H9 (cell line): Measurements from ENCODE around the gene BACE1-AS. TPM values are rescaled to one million over a fixed set of nuclear protein-coding genes. Genes with fewer than 3 reads are reported as not detected.

Experiments
- DNase-seq: peaks from one replicate; pipeline ENCODE4 v3.0.0-alpha.2; 2017
- H2AFZ ChIP-seq: one replicate; pipeline ENCODE4 v1.6.1; 2013; ENCODE audit warnings: mild to moderate bottlenecking, low read length, control low read depth, moderate library complexity
- H2AK5ac ChIP-seq: 2 replicates; pipeline ENCODE4 v1.6.1; 2013; ENCODE audit warnings: low read length, control low read depth, mixed read lengths; ENCODE audit not compliant: insufficient read length
- H2BK120ac ChIP-seq: one replicate; pipeline ENCODE4 v1.6.1; 2013; ENCODE audit warnings: low read depth, mild to moderate bottlenecking, low read length, control low read depth, inconsistent platforms; ENCODE audit not compliant: poor library complexity, severe bottlenecking
- H2BK12ac ChIP-seq: 2 replicates; pipeline ENCODE4 v1.6.1; 2013; ENCODE audit warnings: low read length, control low read depth, mixed read lengths, low read depth; ENCODE audit not compliant: insufficient read length
- H2BK15ac ChIP-seq: 2 replicates; pipeline ENCODE4 v1.6.1; 2013; ENCODE audit warnings: low read depth, low read length, control low read depth
- H2BK20ac ChIP-seq: one replicate; pipeline ENCODE4 v1.6.1; 2013; ENCODE audit warnings: low read depth, mild to moderate bottlenecking, low read length, control low read depth, inconsistent platforms; ENCODE audit not compliant: poor library complexity, severe bottlenecking
- H2BK5ac ChIP-seq: 2 replicates; pipeline ENCODE4 v1.6.1; 2013; ENCODE audit warnings: low read length, control low read depth, mixed read lengths; ENCODE audit not compliant: insufficient read length
- H3K14ac ChIP-seq: 2 replicates; pipeline ENCODE4 v1.6.1; 2013; ENCODE audit warnings: low read length, control low read depth; ENCODE audit not compliant: insufficient read depth
- H3K18ac ChIP-seq: 2 replicates; pipeline ENCODE4 v1.6.1; 2013; ENCODE audit warnings: low read depth, mild to moderate bottlenecking, mixed read lengths, low read length, control low read depth; ENCODE audit not compliant: insufficient read length
- H3K23ac ChIP-seq: 2 replicates; pipeline ENCODE4 v1.6.1; 2013; ENCODE audit warnings: low read length, control low read depth, mixed read lengths, low read depth; ENCODE audit not compliant: insufficient read length
- H3K23me2 ChIP-seq: 2 replicates; pipeline ENCODE4 v1.6.1; 2013; ENCODE audit warnings: low read depth, mild to moderate bottlenecking, mixed read lengths, low read length, control low read depth; ENCODE audit not compliant: insufficient read length, poor library complexity, severe bottlenecking
- H3K27ac ChIP-seq: 2 replicates; pipeline ENCODE4 v1.5.1; 2013; ENCODE audit warnings: low read length, control low read depth, mixed read lengths, low read depth; ENCODE audit not compliant: insufficient read length
- H3K27me3 ChIP-seq: 2 replicates; pipeline ENCODE4 v1.6.1; 2013; ENCODE audit warnings: low read length, control low read depth, inconsistent platforms; ENCODE audit not compliant: insufficient read depth
- H3K4ac ChIP-seq: 2 replicates; pipeline ENCODE4 v1.6.1; 2013; ENCODE audit warnings: low read depth, mild to moderate bottlenecking, control low read depth, inconsistent platforms, low read length, moderate library complexity
- H3K4me1 ChIP-seq: 2 replicates; pipeline ENCODE4 v1.6.1; 2013; ENCODE audit warnings: low read length, control low read depth, inconsistent platforms; ENCODE audit not compliant: insufficient read depth
- H3K4me2 ChIP-seq: 2 replicates; pipeline ENCODE4 v1.6.1; 2013; ENCODE audit warnings: low read length, control low read depth, mixed read lengths; ENCODE audit not compliant: insufficient read length, insufficient read depth
- H3K56ac ChIP-seq: 2 replicates; pipeline ENCODE4 v1.6.1; 2013; ENCODE audit warnings: low read depth, mild to moderate bottlenecking, mixed read lengths, low read length, control low read depth; ENCODE audit not compliant: insufficient read length
- H3K79me1 ChIP-seq: 2 replicates; pipeline ENCODE4 v1.6.1; 2013; ENCODE audit warnings: low read depth, mild to moderate bottlenecking, moderate library complexity, low read length, control low read depth, inconsistent platforms; ENCODE audit not compliant: insufficient read depth, poor library complexity, severe bottlenecking
- H3K79me2 ChIP-seq: 2 replicates; pipeline ENCODE4 v1.6.1; 2013; ENCODE audit warnings: low read length, control low read depth, inconsistent platforms; ENCODE audit not compliant: insufficient read depth
- H3K9ac ChIP-seq: 2 replicates; pipeline ENCODE4 v1.6.1; 2013; ENCODE audit warnings: low read length, control low read depth, mixed read lengths; ENCODE audit not compliant: insufficient read length; ENCODE audit errors: extremely low read depth
- H3K9me3 ChIP-seq: one replicate; pipeline ENCODE4 v1.6.1; 2013; ENCODE audit warnings: low read depth, low read length, inconsistent platforms; ENCODE audit not compliant: control insufficient read depth
- H3T11ph ChIP-seq: one replicate; pipeline ENCODE4 v1.6.1; 2013; ENCODE audit warnings: mild to moderate bottlenecking, low read length, control low read depth, inconsistent platforms
- H4K20me1 ChIP-seq: one replicate; pipeline ENCODE4 v1.6.1; 2013; ENCODE audit not compliant: control insufficient read depth, insufficient read length, insufficient read depth
- H4K5ac ChIP-seq: 2 replicates; pipeline ENCODE4 v1.6.1; 2013; ENCODE audit warnings: low read depth, mild to moderate bottlenecking, mixed read lengths, low read length, control low read depth; ENCODE audit not compliant: insufficient read length
- H4K8ac ChIP-seq: replicated peaks from 2 replicates; pipeline ENCODE4 v1.6.1; 2013; ENCODE audit warnings: low read length, control low read depth, mixed read lengths, low read depth; ENCODE audit not compliant: insufficient read length
- H4K91ac ChIP-seq: 2 replicates; pipeline ENCODE4 v1.6.1; 2013; ENCODE audit warnings: low read depth, mild to moderate bottlenecking, moderate library complexity, mixed read lengths, low read length, control low read depth; ENCODE audit not compliant: insufficient read length
- H3K27ac Mint-ChIP-seq, 3 experiments: 2 replicates in 2 of 3; 3 replicates in 1 of 3; pipeline ENCODE4 v1.8.0; 2020 to 2021; ENCODE audit warnings: mixed read lengths in 3 of 3, mild to moderate bottlenecking in 1 of 3, moderate library complexity in 1 of 3
- H3K27me3 Mint-ChIP-seq: 2 replicates; pipeline ENCODE4 v1.8.0; 2021; ENCODE audit warnings: low read depth, mild to moderate bottlenecking, moderate library complexity, mixed read lengths
- H3K36me3 Mint-ChIP-seq, 3 experiments: 2 replicates in 2 of 3; 3 replicates in 1 of 3; pipeline ENCODE4 v1.8.0; 2020 to 2021; ENCODE audit warnings: low read depth in 3 of 3, mixed read lengths in 3 of 3; ENCODE audit not compliant: insufficient read depth in 1 of 3
- H3K4me1 Mint-ChIP-seq, 2 experiments: 2 replicates each; pipeline ENCODE4 v1.8.0; 2020; ENCODE audit warnings: mixed read lengths in 2 of 2
- H3K4me3 Mint-ChIP-seq, 2 experiments: 2 replicates in 1 of 2; 3 replicates in 1 of 2; pipeline ENCODE4 v1.8.0; 2020 to 2021; ENCODE audit warnings: mild to moderate bottlenecking in 2 of 2, mixed read lengths in 2 of 2, moderate library complexity in 1 of 2
- H3K9me3 Mint-ChIP-seq, 2 experiments: 2 replicates in 1 of 2; 3 replicates in 1 of 2; pipeline ENCODE4 v1.8.0; 2020; ENCODE audit warnings: mild to moderate bottlenecking in 2 of 2, mixed read lengths in 2 of 2, moderate library complexity in 1 of 2
- CTCF ChIP-seq: fragments of 200-600 bp; sonication (generic); conservative IDR thresholded peaks from 3 replicates; pipeline ENCODE4 v1.8.0; 2021; ENCODE audit warnings: antibody characterized with exemption, mild to moderate bottlenecking
- WGBS: extraction: QIAGEN DNeasy Blood & Tissue Kit; methylation state at CpG from one replicate; pipeline ENCODE4 v1.1.7; 2013; ENCODE audit warnings: missing lambda C conversion rate, low lambda C conversion rate, mixed read lengths; ENCODE audit not compliant: insufficient read length; ENCODE audit errors: extremely low coverage; 5-methylcytosine and 5-hydroxymethylcytosine counted together
- total RNA-seq: library from RNA; stranded (reverse); gene quantifications from 2 replicates; pipeline ENCODE4 v1.2.1, GENCODE V29; 2021

The BACE1-AS gene
- total RNA-seq, 1 experiment from 2014 or later, result 9.9 TPM

- Histone ChIP-seq H4K8ac (no peak within 1 kb of the TSS), H3K79me1 (no peaks in the 10 kb centered on the region), H4K20me1 (no peaks in the 10 kb centered on the region), H2BK5ac (no peak within 1 kb of the TSS), H2AFZ (no peak within 1 kb of the TSS), H3K4ac (no peak within 1 kb of the TSS), H3K4me1 (no peaks in the 10 kb centered on the region), H3K23me2 (peaks cover 6% of the 10 kb centered on the region), H3K27me3 (no peaks in the 10 kb centered on the region), H2BK20ac (no peak within 1 kb of the TSS), H3K14ac (peak within 1 kb of the TSS; percentile 50; the same call in 1 of the 2 replicates), H3K9ac (peak within 1 kb of the TSS; percentile 16), H3K56ac (no peak within 1 kb of the TSS), H3K27ac (no peak within 1 kb of the TSS), H3K79me2 (no peaks in the 10 kb centered on the region; the same call in 1 of the 2 replicates), H2BK120ac (no peak within 1 kb of the TSS), H3K9me3 (no peaks in the 10 kb centered on the region), H3T11ph (no peak within 1 kb of the TSS), H2BK15ac (no peak within 1 kb of the TSS), H2AK5ac (no peak within 1 kb of the TSS), H4K91ac (no peak within 1 kb of the TSS), H3K4me2 (peak within 1 kb of the TSS; percentile 73), H3K18ac (peak within 1 kb of the TSS; percentile 81), H3K23ac (no peak within 1 kb of the TSS), H4K5ac (no peak within 1 kb of the TSS), H2BK12ac (no peak within 1 kb of the TSS)
- Mint-ChIP-seq H3K27ac (peak within 1 kb of the TSS in 1 of 3 experiments; percentile 11; a peak in 1 of 7 replicates), H3K36me3 (no peaks in the 10 kb centered on the region), H3K9me3 (no peaks in the 10 kb centered on the region; a peak in 1 of 5 replicates), H3K4me1 (no peaks in the 10 kb centered on the region), H3K27me3 (no peaks in the 10 kb centered on the region), H3K4me3 (peak within 1 kb of the TSS in 1 of 2 experiments; percentile 31; a peak in 2 of 5 replicates)
- DNase-seq, result peak; percentile 98
- TF ChIP-seq CTCF, result no peak
- WGBS, result no CpG with 5 or more reads among the region's 64 CpGs
Observed at GRCh38 chr11:117327567-117328374, 36.6 kb downstream of the BACE1-AS start, which contains the start of gene CEP164. Gene CEP164 (plus strand): TSS chr11:117327854. CDS start chr11:117338587, 10,733 bp downstream.
